Femur (tissue), 1 donor: Measurements from ENCODE around the gene MTM1.

ENCODE experiments used
- DNase-seq: peaks from one replicate; pipeline ENCODE4 v3.0.0-alpha.2; 2017

The MTM1 gene

GRCh38 chrX:150568320-150569154, at the start of gene MTM1:
Gene MTM1 (plus strand): TSS chrX:150568621. CDS start chrX:150592615, 23,994 bp downstream.
- peak; percentile 97 for DNase-seq

- DNase-seq, result no peak
These were observed 45.9 kb upstream of the MTM1 start for GRCh38 chrX:150522494-150522893.

- DNase-seq, result no peak
These were observed 43.1 kb upstream of the MTM1 start for GRCh38 chrX:150525061-150525919.

GRCh38 chrX:150526692-150527091, 41.7 kb upstream of the MTM1 start:
- no peak for DNase-seq

- no peak for DNase-seq
These were observed 41.3 kb upstream of the MTM1 start for GRCh38 chrX:150527108-150527507.

- no peak for DNase-seq
These were observed 38.8 kb upstream of the MTM1 start for GRCh38 chrX:150529587-150529986.

- no peak for DNase-seq
These were observed 37.6 kb upstream of the MTM1 start for GRCh38 chrX:150530821-150531220.

- no peak for DNase-seq
These were observed 37.0 kb upstream of the MTM1 start for GRCh38 chrX:150531467-150531866.

GRCh38 chrX:150533863-150534262, 34.6 kb upstream of the MTM1 start:
- no peak for DNase-seq

GRCh38 chrX:150536455-150537116, 31.8 kb upstream of the MTM1 start:
- no peak for DNase-seq

- no peak for DNase-seq
These were observed 30.6 kb upstream of the MTM1 start for GRCh38 chrX:150537851-150538250.

GRCh38 chrX:150540965-150541364, 27.5 kb upstream of the MTM1 start:
- no peak for DNase-seq

- DNase-seq, result no peak
These were observed 25.6 kb upstream of the MTM1 start for GRCh38 chrX:150542846-150543229.

GRCh38 chrX:150543230-150544155, 24.9 kb upstream of the MTM1 start:
- no peak for DNase-seq

- no peak for DNase-seq
These were observed 24.1 kb upstream of the MTM1 start for GRCh38 chrX:150544222-150544787.

- no peak for DNase-seq
These were observed 23.3 kb upstream of the MTM1 start for GRCh38 chrX:150544835-150545770.

GRCh38 chrX:150546711-150547153, 21.7 kb upstream of the MTM1 start:
- no peak for DNase-seq

GRCh38 chrX:150547375-150548115, 20.9 kb upstream of the MTM1 start:
- DNase-seq, result peak; percentile 75

- no peak for DNase-seq
These were observed 20.2 kb upstream of the MTM1 start for GRCh38 chrX:150548251-150548650.

- DNase-seq, result no peak
These were observed 19.7 kb upstream of the MTM1 start for GRCh38 chrX:150548684-150549083.
